CD8-positive, alpha-beta memory T cell (primary cell): ENCODE measurements around the gene SLC1A7. TPM values are rescaled to one million over a fixed set of nuclear protein-coding genes. Genes with fewer than 3 reads are reported as not detected.

Experiments used
- CTCF ChIA-PET: fragments of 350-600 bp; sonication (Branson Sonifier 250); formaldehyde crosslinking; loops from one replicate; lab custom pipeline; 2021; ENCODE audit warnings: antibody characterized with exemption; lab: Charles Lee
- POLR2A ChIA-PET: fragments of 350-600 bp; sonication (Branson Sonifier 250); formaldehyde crosslinking; loops from one replicate; lab custom pipeline; 2021; ENCODE audit warnings: antibody characterized with exemption; lab: Charles Lee
- DNase-seq, 5 donors: peaks; one replicate each; pipeline versions ENCODE4 v3.0.0 to v3.0.0-alpha.2; 2020 to 2022; ENCODE audit warnings: mixed read lengths in 1 of 5
- H3K27ac ChIP-seq: one replicate; pipeline ENCODE4 v1.7.0; 2013; ENCODE audit warnings: low read depth, mild to moderate bottlenecking, low read length, moderate library complexity
- H3K27me3 ChIP-seq: 2 replicates; pipeline ENCODE4 v1.7.0; 2013; ENCODE audit warnings: low read length, mild to moderate bottlenecking; ENCODE audit not compliant: insufficient read depth, poor library complexity, severe bottlenecking
- H3K36me3 ChIP-seq: 2 replicates; pipeline ENCODE4 v1.7.0; 2013; ENCODE audit warnings: mild to moderate bottlenecking, low read length, moderate library complexity; ENCODE audit not compliant: insufficient read depth
- H3K4me1 ChIP-seq: 2 replicates; pipeline ENCODE4 v1.7.0; 2013; ENCODE audit warnings: mild to moderate bottlenecking, low read length, moderate library complexity; ENCODE audit not compliant: insufficient read depth
- H3K4me3 ChIP-seq: 2 replicates; pipeline ENCODE4 v1.7.0; 2013; ENCODE audit warnings: mild to moderate bottlenecking, low read length
- H3K9me3 ChIP-seq: 2 replicates; pipeline ENCODE4 v1.7.0; 2013; ENCODE audit warnings: mild to moderate bottlenecking, low read length
- H3K27ac Mint-ChIP-seq, 8 donors: one replicate each; pipeline ENCODE4 v1.8.0; 2020 to 2021; ENCODE audit warnings: mixed read lengths in 8 of 8, mild to moderate bottlenecking in 6 of 8, inconsistent platforms in 3 of 8, moderate library complexity in 3 of 8
- H3K27me3 Mint-ChIP-seq, 2 donors: one replicate each; pipeline ENCODE4 v1.8.0; 2020 to 2021; ENCODE audit warnings: mixed read lengths in 2 of 2, mild to moderate bottlenecking in 1 of 2, moderate library complexity in 1 of 2
- H3K36me3 Mint-ChIP-seq, 3 donors: one replicate each; pipeline ENCODE4 v1.8.0; 2020 to 2021; ENCODE audit warnings: mixed read lengths in 3 of 3, inconsistent platforms in 1 of 3, mild to moderate bottlenecking in 1 of 3
- H3K4me1 Mint-ChIP-seq, 3 donors: one replicate each; pipeline ENCODE4 v1.8.0; 2020 to 2021; ENCODE audit warnings: mixed read lengths in 3 of 3, inconsistent platforms in 1 of 3, mild to moderate bottlenecking in 1 of 3
- H3K4me3 Mint-ChIP-seq, 7 donors: one replicate each; pipeline ENCODE4 v1.8.0; 2020 to 2021; ENCODE audit warnings: mixed read lengths in 7 of 7, mild to moderate bottlenecking in 6 of 7, moderate library complexity in 4 of 7, inconsistent platforms in 2 of 7
- H3K9me3 Mint-ChIP-seq, 5 donors: one replicate each; pipeline ENCODE4 v1.8.0; 2020 to 2022; ENCODE audit warnings: mixed read lengths in 5 of 5, mild to moderate bottlenecking in 3 of 5, moderate library complexity in 2 of 5, inconsistent platforms in 1 of 5
- polyA plus RNA-seq: library from polyadenylated mRNA; unstranded; fragments of 300-500 nt; fragmentation: Illumina TruSeq; gene quantifications from one replicate; pipeline ENCODE4 v1.2.3, GENCODE V29; 2021
- total RNA-seq, 2 experiments: library from RNA; stranded (reverse); gene quantifications; one replicate each; pipeline ENCODE4 v1.2.3, GENCODE V29; 2021

The SLC1A7 gene
- total and polyA plus RNA-seq, 3 experiments from 2014 or later = 0.08 TPM; not detected in 2

GRCh38 chr1:53145619-53145941 lies 3.1 kb upstream of the SLC1A7 start:
- no peaks in the 10 kb centered on the region for H3K4me1 ChIP-seq
- H3K27me3 Mint-ChIP-seq = peaks cover 0 to 3% of the 10 kb centered on the region in 2 donors
- H3K27ac Mint-ChIP-seq = peak overlapping the region in 1 of 8 donors; percentile 8
- H3K27ac ChIP-seq = no peak overlapping the region
- H3K4me1 Mint-ChIP-seq = no peaks in the 10 kb centered on the region
- ChIA-PET CTCF (no interaction called here), POLR2A (no interaction called here)
- H3K27me3 ChIP-seq = no peaks in the 10 kb centered on the region
- no peaks in the 10 kb centered on the region for H3K9me3 ChIP-seq
- no peaks in the 10 kb centered on the region for H3K9me3 Mint-ChIP-seq
- no peak overlapping the region for H3K4me3 Mint-ChIP-seq
- H3K36me3 ChIP-seq = no peaks in the 10 kb centered on the region
- DNase-seq = no peak
- no peak overlapping the region for H3K4me3 ChIP-seq
- H3K36me3 Mint-ChIP-seq = no peaks in the 10 kb centered on the region

- H3K36me3 Mint-ChIP-seq = no peaks in the 10 kb centered on the region
- no peaks in the 10 kb centered on the region for H3K4me1 ChIP-seq
- no peaks in the 10 kb centered on the region for H3K27me3 ChIP-seq
- no peaks in the 10 kb centered on the region for H3K4me1 Mint-ChIP-seq
- CTCF ChIA-PET = no interaction called here
- no peaks in the 10 kb centered on the region for H3K9me3 ChIP-seq
- no peak overlapping the region for H3K27ac ChIP-seq
- no peak overlapping the region for H3K4me3 ChIP-seq
- H3K27ac Mint-ChIP-seq = peak overlapping the region in 1 of 8 donors; percentile 8
- no peaks in the 10 kb centered on the region for H3K9me3 Mint-ChIP-seq
- H3K4me3 Mint-ChIP-seq = no peak overlapping the region
- no peak for DNase-seq
- H3K27me3 Mint-ChIP-seq = peaks cover 0 to 3% of the 10 kb centered on the region in 2 donors
- POLR2A ChIA-PET = no interaction called here
- H3K36me3 ChIP-seq = no peaks in the 10 kb centered on the region
Observed at GRCh38 chr1:53145051-53145600, 2.7 kb upstream of the SLC1A7 start.

GRCh38 chr1:53144201-53144600 lies 1.8 kb upstream of the SLC1A7 start:
- Histone ChIP-seq H3K4me3 (no peak overlapping the region), H3K9me3 (no peaks in the 10 kb centered on the region), H3K27me3 (no peaks in the 10 kb centered on the region), H3K4me1 (no peaks in the 10 kb centered on the region), H3K36me3 (no peaks in the 10 kb centered on the region), H3K27ac (no peak overlapping the region)
- Mint-ChIP-seq H3K4me3 (no peak overlapping the region), H3K9me3 (no peaks in the 10 kb centered on the region), H3K27me3 (peaks cover 0 to 3% of the 10 kb centered on the region in 2 donors), H3K36me3 (no peaks in the 10 kb centered on the region), H3K4me1 (no peaks in the 10 kb centered on the region), H3K27ac (no peak overlapping the region)
- POLR2A ChIA-PET = no interaction called here
- CTCF ChIA-PET = no interaction called here
- DNase-seq = no peak

- POLR2A ChIA-PET = no interaction called here
- H3K4me1 ChIP-seq = no peaks in the 10 kb centered on the region
- peaks cover 0 to 2% (median 0%) of the 10 kb centered on the region in 3 donors for H3K4me1 Mint-ChIP-seq
Observed at GRCh38 chr1:53143527-53143926, 1.1 kb upstream of the SLC1A7 start.

GRCh38 chr1:53141487-53142055 lies 867 bp downstream of the SLC1A7 start:
- peaks cover 0 to 11% (median 0%) of the 10 kb centered on the region in 3 donors for H3K36me3 Mint-ChIP-seq
- ChIA-PET CTCF (interaction anchor here (0.5 kb wide), 1 partner anchor 1228 kb away, joined by 3 read pairs; no protein-coding TSS in a partner anchor), POLR2A (no interaction called here)
- peaks cover 0 to 2% (median 0%) of the 10 kb centered on the region in 3 donors for H3K4me1 Mint-ChIP-seq
- no peak overlapping the region for H3K27ac ChIP-seq
- peaks cover 0 to 3% of the 10 kb centered on the region in 2 donors for H3K27me3 Mint-ChIP-seq
- DNase-seq = no peak
- peaks cover 6% of the 10 kb centered on the region for H3K9me3 ChIP-seq
- H3K36me3 ChIP-seq = no peaks in the 10 kb centered on the region
- no peak overlapping the region for H3K4me3 ChIP-seq
- no peaks in the 10 kb centered on the region for H3K27me3 ChIP-seq
- H3K9me3 Mint-ChIP-seq = peaks cover 6 to 10% (median 9%) of the 10 kb centered on the region in 5 donors
- no peak overlapping the region for H3K4me3 Mint-ChIP-seq
- no peaks in the 10 kb centered on the region for H3K4me1 ChIP-seq
- peak overlapping the region in 1 of 8 donors; percentile 33 for H3K27ac Mint-ChIP-seq

More at GRCh38 chr1:53143527-53143926, 1.1 kb upstream of the SLC1A7 start:
- Mint-ChIP-seq H3K27ac (no peak overlapping the region), H3K36me3 (no peaks in the 10 kb centered on the region), H3K9me3 (peaks cover 0 to 4% (median 0%) of the 10 kb centered on the region in 5 donors), H3K4me3 (no peak overlapping the region), H3K27me3 (peaks cover 0 to 3% of the 10 kb centered on the region in 2 donors)
- no peaks in the 10 kb centered on the region for H3K9me3 ChIP-seq
- H3K27me3 ChIP-seq = no peaks in the 10 kb centered on the region
- CTCF ChIA-PET = no interaction called here
- no peak for DNase-seq
- H3K4me3 ChIP-seq = no peak overlapping the region
- H3K36me3 ChIP-seq = no peaks in the 10 kb centered on the region
- no peak overlapping the region for H3K27ac ChIP-seq

GRCh38 chr1:53140451-53140850 lies 2.0 kb downstream of the SLC1A7 start:
- Mint-ChIP-seq H3K36me3 (peaks cover 0 to 11% (median 0%) of the 10 kb centered on the region in 3 donors), H3K9me3 (peaks cover 6 to 10% (median 9%) of the 10 kb centered on the region in 5 donors), H3K27ac (peak overlapping the region in 1 of 8 donors; percentile 38), H3K4me3 (no peak overlapping the region), H3K4me1 (peaks cover 5% of the 10 kb centered on the region in 3 donors), H3K27me3 (peaks cover 0 to 3% of the 10 kb centered on the region in 2 donors)
- H3K27ac ChIP-seq = no peak overlapping the region
- H3K4me1 ChIP-seq = no peaks in the 10 kb centered on the region
- H3K4me3 ChIP-seq = no peak overlapping the region
- CTCF ChIA-PET = no interaction called here
- no peaks in the 10 kb centered on the region for H3K36me3 ChIP-seq
- no peaks in the 10 kb centered on the region for H3K27me3 ChIP-seq
- H3K9me3 ChIP-seq = peaks cover 6% of the 10 kb centered on the region
- DNase-seq = no peak
- POLR2A ChIA-PET = no interaction called here

- Mint-ChIP-seq H3K27ac (no peak overlapping the region), H3K4me3 (no peak overlapping the region), H3K9me3 (peaks cover 6 to 10% (median 9%) of the 10 kb centered on the region in 5 donors), H3K27me3 (peaks cover 0 to 3% of the 10 kb centered on the region in 2 donors), H3K4me1 (peaks cover 6 to 10% (median 8%) of the 10 kb centered on the region in 3 donors), H3K36me3 (peaks cover 0 to 11% (median 0%) of the 10 kb centered on the region in 3 donors)
- H3K9me3 ChIP-seq = peaks cover 6% of the 10 kb centered on the region
- no peak overlapping the region for H3K27ac ChIP-seq
- ChIA-PET CTCF (no interaction called here), POLR2A (no interaction called here)
- no peak for DNase-seq
- H3K36me3 ChIP-seq = no peaks in the 10 kb centered on the region
- H3K4me1 ChIP-seq = no peaks in the 10 kb centered on the region
- no peak overlapping the region for H3K4me3 ChIP-seq
- no peaks in the 10 kb centered on the region for H3K27me3 ChIP-seq
Observed at GRCh38 chr1:53139951-53140361, 2.5 kb downstream of the SLC1A7 start.

- no peak overlapping the region for H3K4me3 Mint-ChIP-seq
Observed at GRCh38 chr1:53138991-53139884, 3.2 kb downstream of the SLC1A7 start.

More at GRCh38 chr1:53138991-53139884, 3.2 kb downstream of the SLC1A7 start:
- POLR2A ChIA-PET = no interaction called here
- peak overlapping the region in 2 of 8 donors; percentile 5 to 84 for H3K27ac Mint-ChIP-seq
- H3K4me1 ChIP-seq = no peaks in the 10 kb centered on the region
- H3K27me3 Mint-ChIP-seq = peaks cover 0 to 2% of the 10 kb centered on the region in 2 donors
- CTCF ChIA-PET = no interaction called here
- no peak overlapping the region for H3K4me3 ChIP-seq
- no peaks in the 10 kb centered on the region for H3K36me3 ChIP-seq
- H3K9me3 Mint-ChIP-seq = peaks cover 6 to 10% (median 9%) of the 10 kb centered on the region in 5 donors
- H3K9me3 ChIP-seq = peaks cover 6% of the 10 kb centered on the region
- H3K36me3 Mint-ChIP-seq = peaks cover 0 to 11% (median 0%) of the 10 kb centered on the region in 3 donors
- H3K4me1 Mint-ChIP-seq = peaks cover 8 to 18% (median 14%) of the 10 kb centered on the region in 3 donors
- DNase-seq = no peak
- H3K27ac ChIP-seq = no peak overlapping the region
- no peaks in the 10 kb centered on the region for H3K27me3 ChIP-seq
